Activated T-cell treated with anti-CD3 and anti-CD28 coated beads, Interleukin-2, amount 50 U/mL, for 24 hours (primary cell): ENCODE data around the gene ENG.
A peak's percentile ranks its signal among the peaks of the same experiment; 100 is the strongest.
"Not testable (repeated sequence)": the region's sequence is repeated elsewhere in the genome, so short reads cannot be mapped to it uniquely, and the experiment has no call there.

Experiments used
- DNase-seq: peaks from one replicate; pipeline ENCODE4 v3.0.0-alpha.2; 2020
- H3K27ac Mint-ChIP-seq: 2 replicates; pipeline ENCODE4 v1.8.0; 2020; ENCODE audit warnings: mild to moderate bottlenecking, mixed read lengths
- H3K27me3 Mint-ChIP-seq: 2 replicates; pipeline ENCODE4 v1.8.0; 2020; ENCODE audit warnings: mixed read lengths
- H3K36me3 Mint-ChIP-seq: 2 replicates; pipeline ENCODE4 v1.8.0; 2020; ENCODE audit warnings: low read depth, mixed read lengths
- H3K4me1 Mint-ChIP-seq: 2 replicates; pipeline ENCODE4 v1.8.0; 2020; ENCODE audit warnings: low read depth, mixed read lengths
- H3K4me3 Mint-ChIP-seq: 2 replicates; pipeline ENCODE4 v1.8.0; 2020; ENCODE audit warnings: mild to moderate bottlenecking, moderate library complexity, mixed read lengths
- H3K9me3 Mint-ChIP-seq: 2 replicates; pipeline ENCODE4 v1.8.0; 2020; ENCODE audit warnings: mixed read lengths

Gene ENG

DNA sequence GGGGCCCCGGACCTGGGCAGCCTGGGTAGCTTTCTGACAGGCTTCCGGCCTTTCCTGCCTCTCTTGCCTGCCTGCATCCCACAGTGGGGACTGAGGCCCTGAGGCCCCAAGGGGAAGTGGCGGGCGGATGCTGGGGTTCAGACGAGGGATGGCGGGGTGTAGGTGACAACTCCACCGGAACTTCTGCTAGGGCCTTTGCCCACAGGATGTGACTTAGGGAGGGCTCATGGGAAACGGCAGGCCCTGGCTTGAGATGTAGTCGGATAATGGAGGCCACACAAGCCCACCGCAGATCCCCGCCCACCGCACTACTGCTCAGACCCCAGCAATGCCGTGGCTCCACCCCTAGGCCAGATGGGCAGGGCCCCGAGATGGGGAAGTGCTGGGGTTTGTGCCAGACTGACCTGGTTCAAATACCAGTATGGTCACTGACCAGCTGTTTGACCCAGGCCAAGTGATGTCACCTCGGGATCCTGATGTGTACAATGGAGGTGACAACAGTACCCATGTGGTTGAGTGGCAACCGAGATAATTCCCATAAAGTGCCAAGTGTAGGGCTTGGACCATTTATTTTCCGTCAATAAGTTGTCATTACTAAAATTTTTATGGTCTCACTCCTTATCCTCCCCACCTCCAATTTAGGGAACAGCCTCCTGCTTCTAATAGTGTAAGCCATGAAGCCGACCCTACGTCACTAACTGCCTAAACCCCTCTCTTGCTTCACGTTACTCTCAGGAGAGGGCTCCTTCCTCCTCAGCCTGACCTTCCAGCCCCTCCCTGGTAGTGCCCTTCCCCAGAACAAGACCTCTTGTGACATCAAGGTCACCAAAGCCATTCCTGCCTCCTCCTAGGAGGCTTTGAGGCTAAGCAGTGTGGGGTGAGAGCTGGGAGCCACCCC, 71.1 kb downstream of the ENG start:
- Mint-ChIP-seq H3K4me1 (peaks cover 78% of the 10 kb centered on the region), H3K36me3 (peaks cover 23% of the 10 kb centered on the region), H3K4me3 (peak overlapping the region; percentile 73), H3K27me3 (no peaks in the 10 kb centered on the region), H3K9me3 (no peaks in the 10 kb centered on the region), H3K27ac (peak overlapping the region; percentile 95)
- DNase-seq = peak; percentile 78

- H3K4me1 Mint-ChIP-seq = peaks cover 72% of the 10 kb centered on the region
- no peaks in the 10 kb centered on the region for H3K9me3 Mint-ChIP-seq
- H3K36me3 Mint-ChIP-seq = peaks cover 15% of the 10 kb centered on the region
- no peak overlapping the region for H3K4me3 Mint-ChIP-seq
- DNase-seq = no peak
- peak overlapping the region; percentile 87 for H3K27ac Mint-ChIP-seq
- H3K27me3 Mint-ChIP-seq = no peaks in the 10 kb centered on the region
Measured at GRCh38 chr9:127781806-127782205, 72.7 kb downstream of the ENG start.

DNA sequence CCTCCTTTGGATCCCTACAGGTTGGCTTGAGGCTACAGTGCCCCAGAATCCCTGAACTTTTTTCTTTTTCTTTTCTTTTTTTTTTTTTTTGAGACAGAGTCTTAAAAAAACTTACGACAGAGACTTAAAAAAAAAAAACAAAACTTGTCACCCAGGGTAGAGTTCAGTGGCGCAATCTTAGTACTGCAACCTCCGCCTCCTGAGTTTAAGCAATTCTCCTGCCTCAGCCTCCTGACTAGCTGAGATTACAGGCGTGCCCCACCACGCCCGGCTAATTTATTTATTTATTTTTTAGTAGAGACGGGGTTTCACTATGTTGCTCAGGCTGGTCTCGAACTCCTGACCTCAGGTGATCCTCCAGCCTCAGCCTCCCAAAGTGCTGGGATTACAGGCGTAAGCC, 73.5 kb downstream of the ENG start:
- not testable (repeated sequence) for H3K27me3 Mint-ChIP-seq, DNase-seq, H3K9me3 Mint-ChIP-seq, H3K4me3 Mint-ChIP-seq
- Mint-ChIP-seq H3K36me3 (peaks cover 15% of the 10 kb centered on the region), H3K27ac (peak overlapping the region; percentile 97), H3K4me1 (peaks cover 77% of the 10 kb centered on the region)

DNA sequence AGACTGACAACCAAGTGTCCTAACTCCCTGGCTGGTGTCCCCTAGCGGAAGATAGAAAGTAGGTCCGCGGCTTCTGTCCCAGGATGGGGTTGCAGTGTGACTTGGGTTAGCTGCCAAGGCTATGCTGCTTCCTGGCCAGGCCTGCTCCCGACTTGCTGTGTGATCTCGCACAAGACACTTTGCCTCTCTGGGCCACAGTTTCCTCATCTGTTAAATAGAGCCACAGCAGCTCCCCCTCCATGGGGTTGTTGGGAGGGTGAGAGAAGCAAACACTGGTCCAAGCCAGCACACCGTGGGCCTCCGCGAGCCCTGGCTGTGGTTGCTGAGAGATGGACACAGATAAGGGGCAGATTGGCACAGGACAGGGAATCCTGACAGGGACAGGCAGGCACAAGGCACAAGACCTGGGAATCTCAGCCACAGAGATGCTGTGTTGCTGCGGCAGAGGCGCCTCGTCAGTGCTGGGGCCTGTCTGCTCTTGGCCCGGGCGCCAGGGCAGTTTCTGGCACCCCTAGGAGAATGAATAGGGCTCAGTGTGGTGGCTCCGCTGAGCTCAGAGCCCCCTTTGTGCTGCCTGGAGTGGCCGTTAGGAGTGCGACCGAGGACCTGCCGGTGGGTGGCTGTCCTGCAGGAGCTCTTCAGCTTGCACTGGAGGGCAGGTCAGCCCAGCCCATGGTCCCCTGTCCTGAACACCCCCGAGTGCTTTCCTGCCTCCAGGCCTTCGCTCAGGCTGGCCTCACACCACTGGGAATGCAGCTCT, 74.2 kb downstream of the ENG start:
- H3K4me3 Mint-ChIP-seq = peak overlapping the region; percentile 48

GRCh38 chr9:127779136-127779981, 75.1 kb downstream of the ENG start:
- H3K4me3 Mint-ChIP-seq = peak overlapping the region; percentile 90
- H3K36me3 Mint-ChIP-seq = peaks cover 17% of the 10 kb centered on the region
- peak overlapping the region; percentile 97 for H3K27ac Mint-ChIP-seq
- no peaks in the 10 kb centered on the region for H3K27me3 Mint-ChIP-seq
- no peaks in the 10 kb centered on the region for H3K9me3 Mint-ChIP-seq
- H3K4me1 Mint-ChIP-seq = peaks cover 75% of the 10 kb centered on the region
- DNase-seq = peak; percentile 74

More for the DNA sequence above, 74.2 kb downstream of the ENG start:
- Mint-ChIP-seq H3K4me1 (peaks cover 77% of the 10 kb centered on the region), H3K9me3 (no peaks in the 10 kb centered on the region), H3K27me3 (no peaks in the 10 kb centered on the region), H3K27ac (peak overlapping the region; percentile 97), H3K36me3 (peaks cover 15% of the 10 kb centered on the region)
- no peak for DNase-seq

DNA sequence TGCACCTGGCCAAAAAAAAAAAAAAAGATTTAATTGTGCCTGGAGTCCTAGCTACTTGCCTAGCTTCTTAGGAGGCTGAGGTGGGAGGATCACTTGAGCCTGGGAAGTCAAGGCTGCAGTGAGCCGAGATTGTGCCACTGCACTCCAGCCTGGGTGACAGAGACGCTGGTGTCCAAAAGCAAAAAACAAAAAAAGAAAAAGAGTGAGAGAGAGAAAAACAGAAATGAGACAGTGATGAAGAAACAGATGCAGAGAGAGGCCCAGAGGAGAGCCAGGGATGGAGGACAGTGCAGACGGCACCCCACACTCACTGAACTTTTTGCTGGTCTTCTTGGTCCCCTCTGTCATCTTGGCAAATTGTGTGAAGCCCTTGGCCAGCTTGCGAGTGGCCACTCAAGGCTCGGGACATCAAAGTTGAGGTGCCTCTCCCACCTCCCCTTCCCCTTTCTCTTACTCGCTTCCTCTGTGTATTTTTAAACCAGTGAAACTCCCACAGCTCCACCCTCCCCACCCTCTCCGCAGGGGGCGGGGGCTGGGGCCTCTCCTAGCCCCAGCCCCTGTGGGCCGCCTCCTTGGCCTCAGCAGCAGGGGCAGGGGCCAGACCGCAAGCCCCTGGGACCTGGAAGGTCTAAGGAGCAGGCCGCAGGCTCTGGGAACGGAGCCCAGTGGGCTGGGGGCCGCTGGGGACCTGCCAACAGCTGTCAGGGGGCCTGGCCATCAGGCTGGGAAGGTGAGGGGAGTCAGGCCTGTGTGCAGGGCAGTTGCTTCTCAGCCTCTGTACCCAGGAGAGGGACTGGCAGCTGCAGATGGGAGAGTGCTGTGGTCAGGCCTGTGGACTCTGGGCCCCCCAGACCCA, 76.0 kb downstream of the ENG start, which contains the start of gene SH2D3C:
Gene SH2D3C (minus strand): TSS at position 387 of the 856 bp plus-strand sequence. CDS start 39 bp downstream, at position 348.
- Mint-ChIP-seq H3K36me3 (peaks cover 23% of the 10 kb centered on the region), H3K4me1 (peaks cover 72% of the 10 kb centered on the region), H3K9me3 (no peaks in the 10 kb centered on the region), H3K27me3 (no peaks in the 10 kb centered on the region), H3K4me3 (peak within 1 kb of the TSS; percentile 90), H3K27ac (peak within 1 kb of the TSS; percentile 97)
- DNase-seq = peak; percentile 74

DNA sequence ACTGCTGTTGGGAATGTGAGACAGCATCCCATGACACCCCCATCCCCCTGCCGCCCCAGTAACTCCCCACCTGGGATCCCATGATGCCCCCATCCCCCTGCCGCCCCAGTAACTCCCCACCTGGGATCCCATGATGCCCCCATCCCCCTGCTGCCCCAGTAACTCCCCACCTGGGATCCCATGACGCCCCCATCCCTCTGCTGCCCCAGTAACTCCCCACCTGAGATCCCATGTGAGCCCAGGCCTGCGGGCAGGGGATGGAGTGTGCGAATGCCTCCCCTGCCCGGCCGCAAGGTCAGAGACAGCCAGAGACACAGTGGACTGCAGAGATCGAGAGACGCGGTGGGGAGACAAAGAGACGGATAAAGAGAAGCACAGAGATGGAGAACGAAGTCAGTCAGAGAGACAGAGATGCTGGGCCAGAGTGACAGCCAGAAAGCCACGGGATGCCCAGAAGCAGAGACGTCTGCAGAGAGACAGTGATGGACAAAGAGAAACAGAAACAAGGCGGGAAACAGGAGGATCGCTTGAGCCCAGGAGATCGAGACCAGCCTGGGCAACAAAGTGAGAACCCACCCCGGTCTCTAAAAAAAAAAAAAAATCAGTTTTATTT, 77.0 kb downstream of the ENG start:
- no peaks in the 10 kb centered on the region for H3K9me3 Mint-ChIP-seq
- no peaks in the 10 kb centered on the region for H3K27me3 Mint-ChIP-seq
- H3K4me3 Mint-ChIP-seq = peak overlapping the region; percentile 90
- peak overlapping the region; percentile 97 for H3K27ac Mint-ChIP-seq
- DNase-seq = no peak
- peaks cover 67% of the 10 kb centered on the region for H3K4me1 Mint-ChIP-seq
- H3K36me3 Mint-ChIP-seq = peaks cover 33% of the 10 kb centered on the region

- H3K4me1 Mint-ChIP-seq = peaks cover 64% of the 10 kb centered on the region
- H3K27me3 Mint-ChIP-seq = no peaks in the 10 kb centered on the region
- H3K4me3 Mint-ChIP-seq = peak overlapping the region; percentile 90
- H3K9me3 Mint-ChIP-seq = no peaks in the 10 kb centered on the region
- DNase-seq = no peak
- H3K27ac Mint-ChIP-seq = peak overlapping the region; percentile 97
- peaks cover 35% of the 10 kb centered on the region for H3K36me3 Mint-ChIP-seq
Measured at GRCh38 chr9:127776924-127777289, 77.6 kb downstream of the ENG start.

DNA sequence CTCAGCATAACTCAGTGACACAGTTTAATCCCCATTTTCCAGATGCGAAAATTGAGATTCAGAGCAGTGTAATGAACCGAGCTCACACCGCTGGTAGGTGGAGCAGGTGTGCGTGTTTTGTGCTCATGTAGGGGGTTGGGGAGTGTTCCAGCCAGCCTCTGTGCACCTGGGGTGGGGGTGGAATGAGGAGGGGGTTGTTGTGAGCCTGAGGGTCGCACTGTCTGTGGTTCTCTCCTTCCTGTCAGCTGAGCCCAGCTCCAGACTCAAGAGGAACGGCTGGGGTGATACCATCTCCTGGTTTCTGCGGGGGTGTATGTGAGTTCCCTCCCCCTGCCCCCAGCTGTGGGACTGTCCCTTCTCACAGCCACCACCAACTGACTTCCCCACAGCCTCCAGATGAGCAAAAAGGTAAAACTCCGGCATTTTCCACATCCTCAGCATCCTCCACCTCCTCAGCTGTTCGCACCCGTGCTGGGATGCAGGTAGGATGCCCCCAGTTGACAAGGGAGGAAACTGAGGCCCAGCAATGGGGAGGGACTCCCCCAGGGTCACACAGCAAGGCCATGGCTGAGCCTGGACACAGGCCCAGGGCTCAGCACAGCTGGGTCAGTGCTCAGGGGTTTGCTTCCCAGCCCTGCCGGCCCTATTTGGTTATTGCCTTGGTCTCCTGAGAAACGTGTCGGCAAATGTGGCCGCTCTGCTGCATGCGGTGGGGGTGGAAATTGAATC, 78.1 kb downstream of the ENG start:
- peak overlapping the region; percentile 97 for H3K27ac Mint-ChIP-seq
- peaks cover 38% of the 10 kb centered on the region for H3K36me3 Mint-ChIP-seq
- peaks cover 63% of the 10 kb centered on the region for H3K4me1 Mint-ChIP-seq
- DNase-seq = peak; percentile 79
- H3K9me3 Mint-ChIP-seq = no peaks in the 10 kb centered on the region
- peak overlapping the region; percentile 90 for H3K4me3 Mint-ChIP-seq
- no peaks in the 10 kb centered on the region for H3K27me3 Mint-ChIP-seq

DNA sequence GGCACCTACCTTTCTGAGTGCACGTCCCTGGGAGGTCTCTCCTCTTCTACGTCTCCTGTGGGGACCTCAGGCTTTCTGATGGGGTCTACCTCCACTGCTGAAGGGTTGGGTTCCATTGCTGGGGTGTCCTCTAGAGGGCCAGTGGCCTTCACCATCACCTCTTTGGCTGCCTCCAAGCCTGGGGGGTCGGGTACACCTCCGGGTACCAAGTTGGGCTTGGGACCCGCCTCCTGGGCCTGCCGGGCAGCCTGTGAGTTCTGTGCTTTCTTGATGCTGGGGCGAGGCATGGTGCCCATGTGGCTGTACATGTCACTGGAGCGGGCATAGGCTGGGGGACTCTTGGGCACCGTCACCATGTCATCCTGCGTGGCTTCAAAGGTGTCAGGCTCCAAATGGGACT, 80.5 kb downstream of the ENG start:
- Mint-ChIP-seq H3K4me3 (no peak overlapping the region), H3K4me1 (peaks cover 65% of the 10 kb centered on the region), H3K36me3 (peaks cover 43% of the 10 kb centered on the region), H3K9me3 (no peaks in the 10 kb centered on the region), H3K27ac (peak overlapping the region; percentile 63), H3K27me3 (no peaks in the 10 kb centered on the region)
- no peak for DNase-seq

- no peak for DNase-seq
- Mint-ChIP-seq H3K4me3 (no peak overlapping the region), H3K4me1 (peaks cover 66% of the 10 kb centered on the region)
Measured at GRCh38 chr9:127773272-127773671, 81.2 kb downstream of the ENG start.

DNA sequence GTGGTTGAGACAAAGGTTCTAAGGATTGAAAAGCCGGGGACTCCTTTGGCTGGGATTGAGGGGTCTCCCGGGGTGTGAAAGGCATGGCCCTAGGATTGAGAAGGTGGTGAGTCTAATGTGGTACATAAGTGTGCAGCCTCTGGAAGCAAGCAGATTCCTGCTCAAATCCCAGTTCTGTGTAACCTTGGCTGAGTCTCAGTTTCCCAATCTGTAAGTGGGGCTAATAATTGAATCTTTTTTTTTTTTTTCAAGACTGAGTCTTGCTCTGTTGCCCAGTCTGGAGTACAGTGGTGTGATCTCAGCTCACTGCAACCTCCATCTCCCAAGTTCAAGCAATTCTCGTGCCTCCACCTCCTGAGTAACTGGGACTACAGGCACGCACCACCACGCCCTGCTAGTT, 81.9 kb downstream of the ENG start:
- Mint-ChIP-seq H3K9me3 (no peaks in the 10 kb centered on the region), H3K27ac (peak overlapping the region; percentile 33), H3K36me3 (peaks cover 49% of the 10 kb centered on the region), H3K4me3 (no peak overlapping the region), H3K4me1 (peaks cover 70% of the 10 kb centered on the region), H3K27me3 (no peaks in the 10 kb centered on the region)
- DNase-seq = no peak

More at GRCh38 chr9:127773272-127773671, 81.2 kb downstream of the ENG start:
- no peaks in the 10 kb centered on the region for H3K9me3 Mint-ChIP-seq
- peaks cover 46% of the 10 kb centered on the region for H3K36me3 Mint-ChIP-seq
- no peaks in the 10 kb centered on the region for H3K27me3 Mint-ChIP-seq
- no peak overlapping the region for H3K27ac Mint-ChIP-seq
